Measurements from ENCODE around the gene GYS2. TPM values are rescaled to one million over a fixed set of nuclear protein-coding genes. Genes with fewer than 3 reads are reported as not detected.

Gene GYS2
- total RNA-seq, 1 donor from 2014 or later = not detected

DNA sequence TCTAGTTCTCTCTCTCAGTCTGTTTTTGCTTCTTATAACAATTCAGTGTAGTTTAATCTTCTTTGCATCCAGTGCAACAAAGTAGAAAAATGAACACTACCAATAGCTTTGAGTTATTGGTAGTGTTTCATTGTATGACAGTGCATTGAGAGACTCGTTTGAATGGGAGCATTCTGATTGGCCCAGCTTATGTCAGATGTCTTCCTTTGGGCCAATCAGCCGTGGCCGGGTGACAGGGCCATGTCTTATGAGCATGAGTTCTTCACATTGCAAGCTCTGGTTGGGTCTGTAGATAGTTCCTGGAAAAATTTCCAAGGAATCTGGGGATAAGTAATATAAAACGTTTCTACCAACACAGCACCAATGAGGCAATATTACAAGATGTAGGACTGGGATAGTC lies 36.5 kb downstream of the GYS2 start:
- H3K9me3 Mint-ChIP-seq (ENCODE audit: unreplicated experiment) = no peaks in the 10 kb centered on the region
- peaks cover 4% of the 10 kb centered on the region for H3K4me1 Mint-ChIP-seq (ENCODE audit: low read depth, unreplicated experiment)
- no peak for DNase-seq
- H3K36me3 Mint-ChIP-seq (ENCODE audit: unreplicated experiment) = no peaks in the 10 kb centered on the region
- TF ChIP-seq, protein P1, sequence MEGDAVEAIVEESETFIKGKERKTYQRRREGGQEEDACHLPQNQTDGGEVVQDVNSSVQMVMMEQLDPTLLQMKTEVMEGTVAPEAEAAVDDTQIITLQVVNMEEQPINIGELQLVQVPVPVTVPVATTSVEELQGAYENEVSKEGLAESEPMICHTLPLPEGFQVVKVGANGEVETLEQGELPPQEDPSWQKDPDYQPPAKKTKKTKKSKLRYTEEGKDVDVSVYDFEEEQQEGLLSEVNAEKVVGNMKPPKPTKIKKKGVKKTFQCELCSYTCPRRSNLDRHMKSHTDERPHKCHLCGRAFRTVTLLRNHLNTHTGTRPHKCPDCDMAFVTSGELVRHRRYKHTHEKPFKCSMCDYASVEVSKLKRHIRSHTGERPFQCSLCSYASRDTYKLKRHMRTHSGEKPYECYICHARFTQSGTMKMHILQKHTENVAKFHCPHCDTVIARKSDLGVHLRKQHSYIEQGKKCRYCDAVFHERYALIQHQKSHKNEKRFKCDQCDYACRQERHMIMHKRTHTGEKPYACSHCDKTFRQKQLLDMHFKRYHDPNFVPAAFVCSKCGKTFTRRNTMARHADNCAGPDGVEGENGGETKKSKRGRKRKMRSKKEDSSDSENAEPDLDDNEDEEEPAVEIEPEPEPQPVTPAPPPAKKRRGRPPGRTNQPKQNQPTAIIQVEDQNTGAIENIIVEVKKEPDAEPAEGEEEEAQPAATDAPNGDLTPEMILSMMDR (IDR thresholded peaks at IDR 0.05; ENCODE audit: partially characterized antibody, unreplicated experiment) = no peak
- no peaks in the 10 kb centered on the region for H3K27me3 Mint-ChIP-seq (ENCODE audit: unreplicated experiment)
- H3K4me3 Mint-ChIP-seq (ENCODE audit: unreplicated experiment) = no peak overlapping the region
- H3K27ac Mint-ChIP-seq (ENCODE audit: unreplicated experiment) = no peak overlapping the region

DNA sequence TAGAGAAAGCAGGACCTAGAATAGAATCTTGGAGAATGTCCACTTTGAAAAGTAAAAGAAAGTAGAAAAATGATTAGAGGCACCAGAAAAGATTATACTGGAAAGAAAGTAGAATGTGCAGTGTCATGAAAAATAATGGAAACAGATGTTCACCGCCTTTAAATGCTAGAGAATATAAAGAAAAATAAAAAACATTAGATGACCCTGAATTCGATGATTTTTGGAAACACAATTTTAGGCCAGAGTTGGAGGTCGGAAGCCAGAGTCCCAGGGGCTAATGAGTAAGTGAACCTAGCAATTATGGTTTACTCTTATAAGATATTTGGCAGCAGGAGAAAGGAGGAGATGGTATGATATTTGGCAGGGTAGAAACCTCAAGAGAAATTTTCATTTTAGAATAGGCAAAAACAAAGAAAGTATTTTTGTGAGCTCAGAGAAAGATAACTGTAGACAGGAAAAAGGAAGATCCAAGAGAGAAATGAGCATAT lies 37.7 kb downstream of the GYS2 start:
- Mint-ChIP-seq H3K27me3 (ENCODE audit: unreplicated experiment) (no peaks in the 10 kb centered on the region), H3K4me3 (ENCODE audit: unreplicated experiment) (no peak overlapping the region), H3K4me1 (ENCODE audit: low read depth, unreplicated experiment) (peaks cover 2% of the 10 kb centered on the region), H3K36me3 (ENCODE audit: unreplicated experiment) (no peaks in the 10 kb centered on the region), H3K9me3 (ENCODE audit: unreplicated experiment) (no peaks in the 10 kb centered on the region), H3K27ac (ENCODE audit: unreplicated experiment) (no peak overlapping the region)
- TF ChIP-seq, protein P1 (IDR thresholded peaks at IDR 0.05; ENCODE audit: partially characterized antibody, unreplicated experiment) = no peak
- DNase-seq = no peak

DNA sequence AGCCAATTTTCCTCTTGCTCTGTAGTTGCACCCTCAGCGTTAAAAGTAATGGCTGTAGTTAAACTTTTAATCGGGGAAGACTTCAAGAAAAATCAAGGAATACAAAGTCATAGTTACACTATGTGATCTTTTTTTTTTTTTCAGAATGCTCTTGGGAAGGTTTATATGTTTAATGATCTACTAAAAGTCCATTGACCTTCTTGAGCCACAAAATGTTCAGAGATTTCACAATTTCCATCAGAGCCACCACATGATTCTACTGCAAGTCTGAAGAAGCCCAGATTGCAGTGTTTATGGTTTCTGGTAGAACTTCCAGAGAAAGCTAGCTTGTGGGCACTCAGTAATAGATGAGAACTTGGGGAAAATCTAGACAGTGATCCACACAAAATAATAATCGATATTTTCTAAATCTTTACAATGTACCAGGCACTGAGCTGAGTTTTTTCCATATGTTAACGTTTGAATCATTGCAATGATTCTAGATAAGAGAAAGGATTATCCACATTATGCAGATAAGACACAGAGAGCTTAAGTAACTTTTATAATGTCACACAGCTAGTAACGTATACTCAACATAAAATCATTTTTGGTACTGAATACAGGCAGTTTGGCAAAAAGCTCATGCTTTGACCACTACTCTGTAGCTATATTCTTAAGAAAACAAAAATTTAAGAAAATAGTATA lies 38.3 kb downstream of the GYS2 start:
- TF ChIP-seq, protein P1 (IDR thresholded peaks at IDR 0.05; ENCODE audit: partially characterized antibody, unreplicated experiment) = no peak
- H3K9me3 Mint-ChIP-seq (ENCODE audit: unreplicated experiment) = no peaks in the 10 kb centered on the region
- no peaks in the 10 kb centered on the region for H3K36me3 Mint-ChIP-seq (ENCODE audit: unreplicated experiment)
- no peaks in the 10 kb centered on the region for H3K27me3 Mint-ChIP-seq (ENCODE audit: unreplicated experiment)
- H3K27ac Mint-ChIP-seq (ENCODE audit: unreplicated experiment) = no peak overlapping the region
- peaks cover 2% of the 10 kb centered on the region for H3K4me1 Mint-ChIP-seq (ENCODE audit: low read depth, unreplicated experiment)
- DNase-seq = no peak
- no peak overlapping the region for H3K4me3 Mint-ChIP-seq (ENCODE audit: unreplicated experiment)

DNA sequence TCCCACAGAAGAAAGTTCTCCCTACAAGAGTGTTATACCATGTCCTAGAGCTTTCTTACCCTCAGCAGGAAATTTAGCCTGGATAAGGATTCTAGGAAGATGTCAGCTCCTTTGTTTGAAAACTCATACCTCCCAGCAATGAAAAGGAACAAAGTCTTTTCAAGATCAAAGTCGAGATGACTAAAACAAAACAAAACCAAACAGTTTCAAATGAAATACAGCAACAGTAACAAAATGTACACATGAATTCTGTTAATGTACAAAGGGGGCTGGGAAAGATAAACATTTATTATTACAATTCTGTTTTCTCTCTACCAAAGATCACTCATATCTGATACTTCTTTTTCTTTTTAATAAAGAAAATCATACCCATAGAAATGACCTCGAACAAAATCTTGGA lies 41.8 kb downstream of the GYS2 start:
- H3K27me3 Mint-ChIP-seq (ENCODE audit: unreplicated experiment) = no peaks in the 10 kb centered on the region
- TF ChIP-seq, protein P1 (IDR thresholded peaks at IDR 0.05; ENCODE audit: partially characterized antibody, unreplicated experiment) = no peak
- H3K27ac Mint-ChIP-seq (ENCODE audit: unreplicated experiment) = no peak overlapping the region
- no peaks in the 10 kb centered on the region for H3K9me3 Mint-ChIP-seq (ENCODE audit: unreplicated experiment)
- no peak overlapping the region for H3K4me3 Mint-ChIP-seq (ENCODE audit: unreplicated experiment)
- DNase-seq = no peak
- no peaks in the 10 kb centered on the region for H3K4me1 Mint-ChIP-seq (ENCODE audit: low read depth, unreplicated experiment)
- H3K36me3 Mint-ChIP-seq (ENCODE audit: unreplicated experiment) = no peaks in the 10 kb centered on the region

DNA sequence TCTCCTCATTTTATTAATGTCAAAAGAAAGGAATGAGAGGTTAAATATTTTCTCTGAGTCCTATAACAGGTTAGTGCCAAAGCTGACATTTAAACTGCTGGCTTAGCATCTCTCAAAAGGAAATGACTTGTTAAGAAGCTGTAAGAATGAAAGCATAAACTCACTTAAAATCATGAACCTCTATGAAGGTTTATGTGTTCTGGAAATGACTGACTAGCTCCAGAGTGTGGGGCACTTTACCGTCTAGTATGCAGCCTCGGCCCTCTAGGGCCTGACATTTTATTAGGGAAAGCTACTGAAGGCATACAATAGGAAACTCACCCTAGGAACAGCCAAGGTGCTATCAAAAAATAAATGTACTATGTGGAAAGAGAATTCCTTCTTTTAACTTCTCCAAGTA lies 43.5 kb downstream of the GYS2 start:
- DNase-seq = no peak
- Mint-ChIP-seq H3K4me1 (ENCODE audit: low read depth, unreplicated experiment) (no peaks in the 10 kb centered on the region), H3K27ac (ENCODE audit: unreplicated experiment) (no peak overlapping the region), H3K9me3 (ENCODE audit: unreplicated experiment) (no peaks in the 10 kb centered on the region), H3K27me3 (ENCODE audit: unreplicated experiment) (no peaks in the 10 kb centered on the region), H3K36me3 (ENCODE audit: unreplicated experiment) (no peaks in the 10 kb centered on the region), H3K4me3 (ENCODE audit: unreplicated experiment) (no peak overlapping the region)
- TF ChIP-seq, protein P1 (IDR thresholded peaks at IDR 0.05; ENCODE audit: partially characterized antibody, unreplicated experiment) = no peak
